Panc1 (cell line): ENCODE results near the gene SDK2.

Experiments used
- CTCF ChIP-seq: fragments of 450-650 bp; IDR thresholded peaks from 2 replicates; pipeline ENCODE4 v1.5.1; 2017; ENCODE audit warnings: mild to moderate bottlenecking
- SIN3A ChIP-seq: IDR thresholded peaks from 2 replicates; pipeline ENCODE4 v1.6.1; 2012; ENCODE audit warnings: low read depth, mild to moderate bottlenecking, low read length, moderate library complexity, borderline replicate concordance; ENCODE audit not compliant: insufficient read depth
- TF ChIP-seq, protein P1 (sequence below), 2 experiments: IDR thresholded peaks; 2 replicates each; pipeline ENCODE4 v1.6.1; 2011 to 2012; ENCODE audit warnings: low read depth in 2 of 2, control low read depth in 1 of 2, low read length in 1 of 2, mild to moderate bottlenecking in 1 of 2, moderate library complexity in 1 of 2; ENCODE audit not compliant: insufficient read depth in 1 of 2

DNA sequence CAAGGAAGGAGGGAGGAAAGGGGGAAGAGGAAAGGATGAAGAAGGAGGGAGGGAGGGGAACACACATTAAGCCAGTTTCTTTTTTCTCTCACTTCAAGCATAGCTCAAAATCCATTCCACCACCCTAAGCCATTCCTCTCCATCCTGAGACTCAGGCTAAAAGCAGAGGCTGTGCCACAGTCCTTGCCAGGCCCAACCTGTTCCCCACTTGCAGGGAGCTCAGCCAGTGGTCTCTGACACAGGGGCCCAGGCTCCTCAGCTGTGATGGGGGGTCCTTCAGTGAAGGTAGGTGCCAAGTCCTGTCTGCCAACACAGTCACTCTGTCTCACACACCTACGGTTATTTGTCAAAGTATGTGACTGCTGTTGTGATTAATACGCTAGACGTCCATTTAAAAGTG is 44.6 kb downstream of the SDK2 start:
- TF ChIP-seq CTCF, result no peak
- no peak for TF ChIP-seq SIN3A
- TF ChIP-seq, protein P1, sequence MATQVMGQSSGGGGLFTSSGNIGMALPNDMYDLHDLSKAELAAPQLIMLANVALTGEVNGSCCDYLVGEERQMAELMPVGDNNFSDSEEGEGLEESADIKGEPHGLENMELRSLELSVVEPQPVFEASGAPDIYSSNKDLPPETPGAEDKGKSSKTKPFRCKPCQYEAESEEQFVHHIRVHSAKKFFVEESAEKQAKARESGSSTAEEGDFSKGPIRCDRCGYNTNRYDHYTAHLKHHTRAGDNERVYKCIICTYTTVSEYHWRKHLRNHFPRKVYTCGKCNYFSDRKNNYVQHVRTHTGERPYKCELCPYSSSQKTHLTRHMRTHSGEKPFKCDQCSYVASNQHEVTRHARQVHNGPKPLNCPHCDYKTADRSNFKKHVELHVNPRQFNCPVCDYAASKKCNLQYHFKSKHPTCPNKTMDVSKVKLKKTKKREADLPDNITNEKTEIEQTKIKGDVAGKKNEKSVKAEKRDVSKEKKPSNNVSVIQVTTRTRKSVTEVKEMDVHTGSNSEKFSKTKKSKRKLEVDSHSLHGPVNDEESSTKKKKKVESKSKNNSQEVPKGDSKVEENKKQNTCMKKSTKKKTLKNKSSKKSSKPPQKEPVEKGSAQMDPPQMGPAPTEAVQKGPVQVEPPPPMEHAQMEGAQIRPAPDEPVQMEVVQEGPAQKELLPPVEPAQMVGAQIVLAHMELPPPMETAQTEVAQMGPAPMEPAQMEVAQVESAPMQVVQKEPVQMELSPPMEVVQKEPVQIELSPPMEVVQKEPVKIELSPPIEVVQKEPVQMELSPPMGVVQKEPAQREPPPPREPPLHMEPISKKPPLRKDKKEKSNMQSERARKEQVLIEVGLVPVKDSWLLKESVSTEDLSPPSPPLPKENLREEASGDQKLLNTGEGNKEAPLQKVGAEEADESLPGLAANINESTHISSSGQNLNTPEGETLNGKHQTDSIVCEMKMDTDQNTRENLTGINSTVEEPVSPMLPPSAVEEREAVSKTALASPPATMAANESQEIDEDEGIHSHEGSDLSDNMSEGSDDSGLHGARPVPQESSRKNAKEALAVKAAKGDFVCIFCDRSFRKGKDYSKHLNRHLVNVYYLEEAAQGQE (IDR thresholded peaks at IDR 0.05; ENCODE audit: insufficient read depth in 1 of 2, low read depth in 2 of 2, low read length in 1 of 2), result no peak
